GM19240 (cell line): ENCODE results near the gene ARPC1A.
"Not testable (repeated sequence)": the region's sequence is repeated elsewhere in the genome, so short reads cannot be mapped to it uniquely, and the experiment has no call there.

Experiments
- DNase-seq: peaks from one replicate; pipeline ENCODE4 v3.0.0; 2011; ENCODE audit warnings: low spot score; ENCODE audit not compliant: insufficient read length

ARPC1A gene

GRCh38 chr7:99368750-99369389, 43.2 kb downstream of the ARPC1A start:
- DNase-seq, result no peak

- no peak for DNase-seq
Measured at GRCh38 chr7:99369767-99370391, 44.2 kb downstream of the ARPC1A start.

- DNase-seq, result no peak
Measured at GRCh38 chr7:99371376-99371920, 45.8 kb downstream of the ARPC1A start.

GRCh38 chr7:99372275-99373090, 46.8 kb downstream of the ARPC1A start:
- DNase-seq, result no peak

GRCh38 chr7:99373091-99374066, 47.7 kb downstream of the ARPC1A start:
- no peak for DNase-seq

- DNase-seq, result peak; percentile 83
Measured at GRCh38 chr7:99374111-99375064, 48.7 kb downstream of the ARPC1A start, which contains the start of gene ARPC1B. ARPC1B (plus strand) TSS chr7:99374730; CDS start chr7:99385715, 10,985 bp downstream.

- peak; percentile 53 for DNase-seq
Measured at GRCh38 chr7:99375070-99375807, 49.5 kb downstream of the ARPC1A start.

- no peak for DNase-seq
Measured at GRCh38 chr7:99379043-99379577, 53.4 kb downstream of the ARPC1A start.

GRCh38 chr7:99379693-99380031, 54.0 kb downstream of the ARPC1A start:
- DNase-seq, result not testable (repeated sequence)

- DNase-seq, result no peak
Measured at GRCh38 chr7:99380032-99380822, 54.5 kb downstream of the ARPC1A start.

GRCh38 chr7:99380823-99381663, 55.3 kb downstream of the ARPC1A start:
- DNase-seq, result peak; percentile 60

GRCh38 chr7:99381664-99382075, 56.0 kb downstream of the ARPC1A start:
- DNase-seq, result no peak

- no peak for DNase-seq
Measured at GRCh38 chr7:99383203-99383602, 57.5 kb downstream of the ARPC1A start.

- no peak for DNase-seq
Measured at GRCh38 chr7:99383791-99384370, 58.2 kb downstream of the ARPC1A start.

- no peak for DNase-seq
Measured at GRCh38 chr7:99384523-99384922, 58.8 kb downstream of the ARPC1A start.

GRCh38 chr7:99385564-99385963, 59.9 kb downstream of the ARPC1A start:
- DNase-seq, result no peak
